ENCODE results near the gene SUFU. TPM values are rescaled to one million over a fixed set of nuclear protein-coding genes. Genes with fewer than 3 reads are reported as not detected.

The SUFU gene
- total RNA-seq, 2 donors from 2014 or later = 3.1 to 6.6 TPM

GRCh38 chr10:102479651-102480050 is 24.1 kb upstream of the SUFU start:
- no peak for DNase-seq

GRCh38 chr10:102480396-102480795 is 23.4 kb upstream of the SUFU start:
- no peak for DNase-seq
- no peak overlapping the region for H3K4me3 ChIP-seq
- intact Hi-C loops (cut with DNase I) = loop anchor here (10.0 kb wide), 1 partner anchor 256 kb away; the partner anchor contains the start of gene ELOVL3
- TF ChIP-seq POLR2A (IDR thresholded peaks at IDR 0.05) = no peak
- TF ChIP-seq, protein P1, sequence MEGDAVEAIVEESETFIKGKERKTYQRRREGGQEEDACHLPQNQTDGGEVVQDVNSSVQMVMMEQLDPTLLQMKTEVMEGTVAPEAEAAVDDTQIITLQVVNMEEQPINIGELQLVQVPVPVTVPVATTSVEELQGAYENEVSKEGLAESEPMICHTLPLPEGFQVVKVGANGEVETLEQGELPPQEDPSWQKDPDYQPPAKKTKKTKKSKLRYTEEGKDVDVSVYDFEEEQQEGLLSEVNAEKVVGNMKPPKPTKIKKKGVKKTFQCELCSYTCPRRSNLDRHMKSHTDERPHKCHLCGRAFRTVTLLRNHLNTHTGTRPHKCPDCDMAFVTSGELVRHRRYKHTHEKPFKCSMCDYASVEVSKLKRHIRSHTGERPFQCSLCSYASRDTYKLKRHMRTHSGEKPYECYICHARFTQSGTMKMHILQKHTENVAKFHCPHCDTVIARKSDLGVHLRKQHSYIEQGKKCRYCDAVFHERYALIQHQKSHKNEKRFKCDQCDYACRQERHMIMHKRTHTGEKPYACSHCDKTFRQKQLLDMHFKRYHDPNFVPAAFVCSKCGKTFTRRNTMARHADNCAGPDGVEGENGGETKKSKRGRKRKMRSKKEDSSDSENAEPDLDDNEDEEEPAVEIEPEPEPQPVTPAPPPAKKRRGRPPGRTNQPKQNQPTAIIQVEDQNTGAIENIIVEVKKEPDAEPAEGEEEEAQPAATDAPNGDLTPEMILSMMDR (IDR thresholded peaks at IDR 0.05) = no peak
- H3K27ac ChIP-seq = no peak overlapping the region
- WGBS, 2 donors = 80 to 91% methylated on average over 6 to 9 of the region's 9 CpGs
- H3K36me3 ChIP-seq (replicated peaks in 1 of 2; ENCODE audit: insufficient read depth in 1 of 2, low read depth in 2 of 2) = peaks cover 16 to 47% of the 10 kb centered on the region in 2 donors
- H3K9me3 ChIP-seq = no peaks in the 10 kb centered on the region
- no peak for ATAC-seq
- H3K27me3 ChIP-seq = no peaks in the 10 kb centered on the region
- no peaks in the 10 kb centered on the region for H3K4me1 ChIP-seq

More at GRCh38 chr10:102479651-102480050, 24.1 kb upstream of the SUFU start:
- no peak for ATAC-seq
- no peaks in the 10 kb centered on the region for H3K27me3 ChIP-seq
- peaks cover 13 to 40% of the 10 kb centered on the region in 2 donors for H3K36me3 ChIP-seq (replicated peaks in 1 of 2; ENCODE audit: insufficient read depth in 1 of 2, low read depth in 2 of 2)
- H3K4me3 ChIP-seq = no peak overlapping the region
- no peak overlapping the region for H3K27ac ChIP-seq
- no peaks in the 10 kb centered on the region for H3K9me3 ChIP-seq
- TF ChIP-seq, protein P1 (IDR thresholded peaks at IDR 0.05) = no peak
- TF ChIP-seq POLR2A (IDR thresholded peaks at IDR 0.05) = no peak
- H3K4me1 ChIP-seq = no peaks in the 10 kb centered on the region
- intact Hi-C loops (cut with DNase I) = loop anchor here (10.0 kb wide), 1 partner anchor 255 kb away; the partner anchor contains the start of gene ELOVL3

DNA sequence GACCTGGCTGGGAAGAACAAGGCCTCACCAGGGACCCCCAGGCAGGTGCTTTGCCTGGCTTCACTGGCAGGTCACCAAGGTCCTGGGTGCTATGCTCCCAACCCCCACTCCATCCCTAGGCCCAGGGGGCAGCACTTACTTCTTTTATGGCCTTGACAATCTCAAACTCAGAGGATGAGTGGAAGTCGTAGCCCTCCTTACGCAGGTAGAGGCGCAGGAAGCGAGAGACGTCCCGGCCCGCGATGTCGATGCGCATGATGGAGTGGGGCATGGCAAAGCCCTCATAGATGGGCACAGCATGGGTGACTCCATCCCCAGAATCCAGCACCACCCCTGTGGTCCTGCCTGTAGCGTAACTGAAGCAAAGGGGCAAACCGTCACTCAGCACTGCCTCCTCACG is 19.8 kb upstream of the SUFU start:
- no peak for TF ChIP-seq POLR2A (IDR thresholded peaks at IDR 0.05)
- TF ChIP-seq, protein P1 (IDR thresholded peaks at IDR 0.05) = no peak

GRCh38 chr10:102485093-102485784 is 18.5 kb upstream of the SUFU start:
- peaks cover 35 to 75% of the 10 kb centered on the region in 2 donors for H3K36me3 ChIP-seq (replicated peaks in 1 of 2; ENCODE audit: insufficient read depth in 1 of 2, low read depth in 2 of 2)
- intact Hi-C loops (cut with DNase I) = loop anchor here (10.0 kb wide), 1 partner anchor 260 kb away; the partner anchor contains the start of gene ELOVL3
- H3K4me1 ChIP-seq = no peaks in the 10 kb centered on the region
- no peaks in the 10 kb centered on the region for H3K9me3 ChIP-seq
- H3K27ac ChIP-seq = no peak overlapping the region
- DNase-seq (no peak), ATAC-seq (no peak)
- 89 to 90% methylated on average over 18 of the region's 18 CpGs for WGBS, 2 donors
- no peaks in the 10 kb centered on the region for H3K27me3 ChIP-seq
- TF ChIP-seq POLR2A (IDR thresholded peaks at IDR 0.05) = no peak
- TF ChIP-seq, protein P1 (IDR thresholded peaks at IDR 0.05) = no peak
- no peak overlapping the region for H3K4me3 ChIP-seq

More for the DNA sequence above, 19.8 kb upstream of the SUFU start:
- H3K36me3 ChIP-seq (replicated peaks in 1 of 2; ENCODE audit: insufficient read depth in 1 of 2, low read depth in 2 of 2) = peaks cover 32 to 76% of the 10 kb centered on the region in 2 donors
- intact Hi-C loops (cut with DNase I) = loop anchor here (10.0 kb wide), 1 partner anchor 259 kb away; the partner anchor contains the start of gene ELOVL3
- no peaks in the 10 kb centered on the region for H3K4me1 ChIP-seq
- no peak overlapping the region for H3K4me3 ChIP-seq
- no peaks in the 10 kb centered on the region for H3K9me3 ChIP-seq
- no peak overlapping the region for H3K27ac ChIP-seq
- H3K27me3 ChIP-seq = no peaks in the 10 kb centered on the region
- WGBS, 2 donors = 93 to 97% methylated on average over 13 of the region's 13 CpGs
- no peak for ATAC-seq
- no peak for DNase-seq
